ENCODE data around the gene GPR68.
"Not testable (repeated sequence)": the region's sequence is repeated elsewhere in the genome, so short reads cannot be mapped to it uniquely, and the experiment has no call there.

GPR68 gene

DNA sequence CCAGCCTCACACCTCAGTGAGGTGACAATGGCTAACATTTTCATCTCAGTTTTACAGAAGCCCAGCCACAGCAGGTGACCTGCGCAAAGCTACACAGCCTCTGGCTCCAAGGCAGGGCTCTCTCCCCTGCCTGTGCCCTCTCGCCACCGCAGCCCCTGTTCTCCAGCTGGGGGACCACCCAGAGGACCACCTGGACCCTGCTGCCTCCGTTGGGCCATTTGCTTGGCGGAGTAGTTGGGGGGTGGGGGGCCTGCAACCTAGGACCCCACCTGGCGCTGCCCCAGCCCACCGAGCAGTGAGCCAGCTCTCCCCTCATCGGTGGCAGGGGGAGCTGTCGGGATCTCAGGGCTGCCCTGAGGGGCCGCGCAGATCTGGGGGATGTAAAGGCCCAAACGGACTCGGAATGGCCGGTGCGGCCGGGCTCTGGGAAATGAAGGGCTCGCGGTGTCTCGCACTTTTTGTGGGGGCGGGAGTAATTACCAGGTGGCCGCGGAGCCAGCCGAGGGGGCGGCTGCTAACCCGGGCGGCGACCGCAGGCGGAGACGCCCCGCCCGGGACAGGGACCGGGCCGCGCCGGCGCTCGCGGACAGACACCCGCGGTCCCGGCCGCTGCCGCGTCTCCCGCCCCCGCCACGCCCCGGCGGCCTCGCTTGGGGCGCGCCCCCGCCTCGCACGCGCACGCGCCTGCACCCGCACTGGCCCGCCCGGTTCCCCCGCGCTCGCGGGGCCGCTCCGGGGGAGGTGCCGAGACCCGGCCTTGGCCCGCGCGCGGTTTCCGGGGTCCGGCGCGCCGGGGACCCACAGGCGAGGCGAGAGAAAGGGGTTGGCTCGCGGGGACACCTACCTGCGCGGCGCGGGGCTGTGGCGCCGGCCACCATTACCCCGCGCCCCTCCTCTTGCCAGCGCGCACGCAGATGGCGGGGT is 8.6 kb upstream of the GPR68 start:
- DNase-seq, result peak; percentile 58

DNA sequence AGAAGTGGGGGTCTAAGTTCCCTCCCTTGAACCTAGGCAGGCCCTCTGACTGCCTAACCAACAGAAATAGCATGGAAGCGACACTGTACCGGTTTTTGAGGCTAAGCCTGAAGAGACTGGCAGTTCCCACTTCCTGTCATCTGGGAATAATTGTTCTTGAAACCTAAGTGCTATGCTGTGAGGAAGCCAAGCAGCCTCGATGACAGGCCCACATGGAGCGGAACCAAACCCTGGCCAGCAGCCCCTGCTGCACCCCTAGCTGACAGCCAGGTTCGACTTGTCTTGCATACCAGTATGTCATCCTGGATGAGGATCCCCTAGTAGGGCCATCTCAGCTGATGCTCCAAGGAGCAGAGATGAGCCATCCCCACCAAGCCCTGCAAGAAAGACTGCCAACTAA is 6.4 kb upstream of the GPR68 start:
- no peak for DNase-seq

DNA sequence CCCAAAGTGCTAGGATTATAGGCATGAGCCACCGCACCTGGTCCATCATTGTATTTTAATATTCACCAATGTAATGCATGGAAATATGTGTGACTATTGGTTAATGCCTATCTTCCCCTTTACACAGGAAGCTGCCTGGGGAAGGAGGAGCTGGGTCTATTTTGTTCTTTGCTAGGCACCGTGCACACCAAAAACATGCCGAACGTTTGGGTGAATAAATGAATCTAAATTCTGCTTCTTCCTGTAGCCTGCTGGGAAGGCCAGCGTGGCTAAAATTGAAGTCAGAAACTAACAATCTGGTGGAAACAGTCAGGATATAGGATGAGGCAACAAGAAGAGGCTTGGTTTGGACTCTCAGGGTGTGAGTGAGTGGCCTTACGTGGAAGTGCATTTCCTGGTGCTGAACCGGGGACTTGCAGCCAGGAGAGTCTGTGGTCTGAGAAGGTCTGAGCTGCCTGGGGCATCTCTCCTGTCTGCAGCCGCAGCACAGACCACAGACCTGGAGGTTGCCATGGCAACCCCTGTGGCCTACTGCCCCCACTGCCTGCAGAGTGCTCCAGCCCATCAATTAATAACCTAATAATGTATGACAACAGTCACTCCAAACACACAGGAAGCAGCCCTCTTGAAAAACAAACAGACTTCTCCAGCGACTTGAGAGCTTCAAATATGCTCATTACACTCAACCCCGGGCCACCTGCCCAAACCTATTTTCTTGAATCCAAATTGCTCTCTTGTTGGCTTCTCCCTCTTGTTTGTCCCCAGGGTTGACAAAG is 5.5 kb upstream of the GPR68 start:
- DNase-seq, result no peak

DNA sequence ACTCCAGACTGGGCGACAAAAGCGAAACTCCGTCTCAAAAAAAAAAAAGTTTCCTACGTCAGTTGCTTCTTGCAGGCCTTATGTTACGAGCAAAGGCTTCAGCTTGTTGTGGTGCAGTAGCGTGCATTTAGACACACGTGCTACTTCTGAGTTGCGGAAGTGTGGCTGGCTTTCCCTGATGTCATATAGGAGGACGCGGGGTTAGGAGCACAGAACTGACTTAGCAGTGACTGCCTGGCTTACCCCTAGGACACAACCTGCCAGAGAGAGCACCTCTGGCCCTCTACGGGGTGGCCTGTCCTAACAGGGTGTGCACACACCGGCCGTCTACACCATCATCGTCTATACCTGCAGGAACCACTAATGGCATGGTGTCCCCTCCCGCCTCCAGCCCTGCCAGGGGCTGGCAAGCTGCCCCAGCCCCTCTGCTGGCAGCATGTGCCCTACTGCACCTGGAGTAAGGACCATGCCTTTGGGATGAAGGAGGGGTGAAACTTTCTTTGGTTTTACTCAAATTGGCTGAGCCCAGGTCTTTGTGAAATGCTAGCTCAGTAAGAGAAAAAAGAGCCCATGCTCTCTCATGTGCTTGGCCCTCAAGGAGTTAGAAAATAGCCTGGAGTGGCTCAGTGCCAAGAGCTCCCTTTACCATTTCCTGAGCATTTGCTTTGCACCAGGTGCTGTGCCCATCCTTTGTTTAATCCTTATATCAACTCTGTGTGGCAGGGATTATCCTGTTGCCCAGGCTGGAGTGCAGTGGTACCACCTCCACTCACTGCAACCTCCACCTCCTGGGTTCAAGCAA is 1.7 kb upstream of the GPR68 start:
- no peak for DNase-seq

DNA sequence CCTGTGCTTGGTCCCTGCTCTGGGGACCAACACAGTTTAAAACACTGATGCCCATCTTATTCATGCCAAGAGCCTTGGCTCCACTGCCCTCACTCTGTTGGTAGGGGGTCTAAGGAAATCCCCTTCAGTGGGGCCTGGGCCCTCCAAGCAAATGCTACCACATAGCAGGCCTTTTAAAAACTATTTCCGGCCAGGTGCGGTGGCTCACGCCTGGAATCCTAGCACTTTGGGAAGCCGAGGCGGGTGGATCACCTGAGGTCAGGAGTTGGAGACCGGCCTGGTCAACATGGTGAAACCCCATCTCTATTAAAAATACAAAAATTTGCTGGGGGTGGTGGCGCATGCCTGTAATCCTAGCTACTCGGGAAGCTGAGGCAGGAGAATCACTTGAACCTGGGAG is 1.1 kb upstream of the GPR68 start:
- DNase-seq, result not testable (repeated sequence)

DNA sequence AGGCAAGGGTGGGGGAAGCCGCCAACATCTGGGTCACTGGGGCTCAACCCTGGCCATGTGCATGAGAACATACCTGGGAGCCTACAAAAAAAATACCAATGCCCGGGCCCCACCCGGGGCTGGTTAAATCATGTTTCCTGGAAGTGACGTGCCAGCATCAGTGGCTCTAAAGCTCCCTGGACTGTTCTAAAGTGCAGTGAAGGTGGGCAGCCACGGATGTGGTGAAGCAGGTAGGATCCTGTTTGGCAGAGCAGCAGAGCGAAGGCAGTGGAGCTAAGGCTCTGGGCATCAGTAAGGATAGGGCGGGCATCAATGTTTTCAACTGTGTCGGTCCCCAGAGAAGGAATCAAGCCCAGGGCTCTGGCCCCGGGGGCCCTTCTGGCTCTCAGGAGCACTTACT is 525 bp upstream of the GPR68 start:
- DNase-seq, result no peak

DNA sequence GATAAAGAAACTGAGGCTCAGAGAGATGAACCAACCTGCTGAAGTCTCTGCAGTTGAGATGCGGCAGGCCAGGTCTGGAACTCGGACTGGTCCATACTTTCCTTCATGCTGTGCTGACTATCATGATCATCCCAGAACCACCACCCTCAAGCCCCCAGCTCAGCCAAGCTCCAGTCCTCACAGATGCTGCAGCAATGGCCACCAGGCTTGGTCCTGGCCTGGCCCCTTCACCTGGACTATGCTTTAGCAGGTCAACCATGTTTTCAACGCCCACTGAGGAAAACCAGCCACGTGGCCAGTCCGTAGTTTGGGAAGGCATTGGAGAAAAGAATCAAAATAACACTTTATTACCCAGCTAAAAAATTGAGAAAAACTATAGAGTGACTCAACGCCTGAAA is 1.4 kb downstream of the GPR68 start:
- DNase-seq, result no peak

DNA sequence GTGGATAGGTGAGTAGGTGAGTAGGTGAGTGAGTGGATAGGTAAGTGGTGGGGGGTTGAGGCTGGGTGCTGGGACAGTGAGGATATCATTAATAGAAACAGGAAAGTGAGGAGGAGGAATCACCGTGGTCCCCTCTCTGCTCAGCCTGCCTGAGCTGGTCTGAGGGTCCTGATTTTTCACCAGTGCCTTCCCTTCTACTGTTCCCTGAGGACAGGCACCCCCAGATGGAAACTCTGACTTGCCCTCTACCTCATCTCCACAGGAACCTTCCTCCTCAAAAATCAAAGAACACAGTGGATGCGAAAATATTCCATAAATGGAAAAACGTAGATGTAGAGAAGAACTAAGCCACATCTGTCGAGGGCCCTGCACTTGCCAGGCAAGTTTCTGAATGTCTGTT is 1.9 kb downstream of the GPR68 start:
- no peak for DNase-seq

DNA sequence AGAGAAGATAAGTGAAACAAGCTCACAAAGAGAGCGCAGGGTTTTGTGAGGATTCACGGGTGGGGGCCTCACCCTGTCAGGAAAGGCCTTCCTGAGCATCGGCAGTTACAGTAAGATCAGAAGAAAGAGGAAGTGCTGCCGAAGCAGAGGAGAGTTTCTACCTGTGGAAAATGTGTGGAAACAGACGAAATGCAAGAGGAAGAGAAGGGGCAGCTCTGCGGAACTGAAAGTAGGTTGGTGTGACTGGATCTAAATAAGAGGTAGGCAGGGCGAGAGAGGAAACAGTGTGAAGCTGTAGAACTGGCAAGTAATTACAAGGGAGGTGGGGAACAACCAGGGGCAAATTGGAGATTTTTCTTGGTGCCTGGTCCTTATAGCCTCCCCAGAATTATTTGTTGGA is 2.6 kb downstream of the GPR68 start:
- no peak for DNase-seq

DNA sequence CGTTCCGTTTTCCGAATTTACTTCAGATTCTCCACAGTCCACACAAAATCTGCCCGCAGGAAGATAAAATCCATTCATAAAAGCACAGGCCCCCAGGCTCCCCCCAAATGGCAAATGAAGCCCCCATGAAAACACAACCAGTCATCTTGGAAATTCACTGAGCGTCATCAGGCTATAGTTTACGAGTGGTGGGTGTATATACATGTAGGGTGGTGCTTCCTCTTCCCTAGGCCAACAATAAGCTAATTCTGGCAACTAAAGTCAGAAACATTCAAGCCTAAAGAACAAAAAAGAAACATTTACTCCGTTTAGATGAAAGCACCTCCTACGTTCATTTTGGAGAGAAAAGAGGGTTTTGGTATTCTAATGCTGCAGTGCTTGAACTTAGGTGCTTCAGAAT is 5.8 kb downstream of the GPR68 start:
- no peak for DNase-seq

DNA sequence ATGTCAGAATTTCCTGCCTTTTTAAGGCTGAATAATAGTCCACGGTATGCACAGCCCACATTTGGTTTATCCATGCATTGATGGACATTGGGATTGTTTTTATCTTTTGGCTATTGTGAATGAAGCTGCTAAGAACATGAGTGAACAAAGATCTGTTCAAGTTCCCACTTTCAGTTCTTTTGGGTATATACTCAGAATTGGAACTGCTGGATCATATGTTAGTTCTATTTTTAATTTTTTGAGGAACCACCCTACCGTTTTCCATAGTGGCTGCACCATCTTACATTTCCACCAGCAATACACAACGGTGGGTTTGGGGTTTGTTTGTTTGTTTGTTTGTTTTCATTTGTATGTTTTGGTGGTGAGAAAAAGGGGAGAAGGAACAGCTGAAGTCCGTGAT is 6.4 kb downstream of the GPR68 start:
- DNase-seq, result no peak

DNA sequence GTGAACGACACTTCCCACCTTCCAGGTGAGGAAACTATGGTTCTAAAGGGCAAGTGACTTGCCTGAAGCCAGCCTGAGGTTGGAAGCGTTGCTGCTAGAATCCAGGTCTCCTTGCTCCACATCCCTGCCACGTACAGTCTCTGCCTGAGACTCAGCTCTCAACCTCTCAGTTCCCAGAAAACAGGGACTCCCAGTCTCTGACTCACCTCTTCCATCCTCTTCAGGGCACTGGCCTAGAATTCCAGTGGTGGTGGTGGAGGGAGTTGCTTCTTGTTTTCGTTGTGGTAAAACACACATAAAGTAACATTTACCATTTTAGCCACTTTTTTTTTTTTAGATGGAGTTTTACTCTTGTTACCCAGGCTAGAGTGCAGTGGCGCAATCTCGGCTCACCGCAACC is 7.3 kb downstream of the GPR68 start:
- DNase-seq, result no peak

DNA sequence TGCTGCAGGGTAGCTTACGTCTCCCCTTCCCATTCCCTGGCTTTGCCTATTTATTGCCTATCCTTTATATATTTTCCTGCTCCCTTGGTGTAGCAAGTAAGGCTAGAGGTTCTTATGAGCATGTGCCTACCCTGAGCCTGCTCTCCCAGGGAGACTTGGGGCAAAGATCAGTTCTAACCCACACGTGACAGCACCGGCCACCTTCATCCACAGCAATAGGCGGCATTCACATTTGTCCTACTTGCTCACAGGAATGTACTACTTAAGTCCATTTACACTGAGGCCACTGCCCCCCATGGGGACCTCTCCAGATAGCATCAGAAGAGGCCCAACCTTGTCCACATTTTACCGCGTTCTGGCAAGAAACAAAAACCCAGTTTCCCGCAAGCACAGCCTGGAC is 8.7 kb downstream of the GPR68 start:
- DNase-seq, result no peak

DNA sequence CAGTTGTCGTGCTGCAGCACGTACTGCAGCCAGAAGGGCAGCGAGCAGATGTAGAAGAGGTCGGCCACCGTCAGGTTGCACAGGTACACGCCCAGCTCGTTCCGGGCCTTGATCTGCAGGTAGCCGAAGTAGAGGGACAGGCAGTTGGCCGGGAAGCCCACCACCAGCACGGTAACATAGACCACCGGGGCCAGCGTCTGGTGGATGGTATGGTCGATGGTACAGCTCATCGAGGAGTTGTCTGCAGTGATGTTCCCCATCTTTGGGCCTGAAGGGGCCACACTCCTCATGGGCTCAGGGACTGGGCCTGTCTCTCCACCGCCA is 9.8 kb downstream of the GPR68 start:
- DNase-seq, result no peak

DNA sequence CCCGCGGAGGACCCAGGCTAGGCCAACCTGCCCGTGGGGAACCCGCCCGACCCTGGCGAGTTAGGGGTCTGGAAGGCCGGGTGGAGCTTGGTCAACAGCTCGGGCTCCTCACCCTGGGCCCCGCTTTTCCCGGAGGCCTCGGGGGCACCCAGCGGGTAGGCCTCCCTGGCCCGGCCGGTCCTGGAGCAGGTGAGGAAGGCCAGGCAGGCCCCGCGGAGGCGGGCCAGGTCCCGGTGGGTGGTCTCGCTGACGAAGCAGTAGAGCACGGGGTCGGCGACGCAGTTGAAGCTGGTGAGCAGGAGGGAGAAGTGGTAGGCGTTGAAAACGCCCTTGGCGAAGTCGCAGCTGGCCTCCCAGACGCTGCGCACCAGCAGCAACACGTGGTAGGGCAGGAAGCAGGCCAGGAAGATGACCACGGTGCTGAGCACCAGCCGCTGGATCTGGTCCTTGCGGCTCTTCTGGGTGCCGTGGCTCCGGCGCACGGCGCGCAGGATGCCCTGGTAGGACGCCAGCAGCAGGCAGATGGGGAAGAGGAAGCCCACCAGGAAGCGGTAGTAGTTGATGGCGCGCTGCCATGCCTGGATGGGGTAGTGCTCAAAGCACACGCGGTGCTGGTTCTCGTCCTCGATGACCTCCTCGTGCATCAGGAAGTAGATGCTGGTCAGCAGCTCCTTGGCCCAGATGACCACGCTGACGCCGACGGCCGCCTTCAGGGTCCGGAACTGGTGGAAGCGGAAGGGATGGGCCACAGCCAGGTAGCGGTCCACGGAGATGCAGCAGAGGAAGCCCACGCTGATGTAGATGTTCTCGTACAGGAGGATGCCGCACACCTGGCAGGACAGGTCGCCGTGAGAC is 10.3 kb downstream of the GPR68 start:
- no peak for DNase-seq

DNA sequence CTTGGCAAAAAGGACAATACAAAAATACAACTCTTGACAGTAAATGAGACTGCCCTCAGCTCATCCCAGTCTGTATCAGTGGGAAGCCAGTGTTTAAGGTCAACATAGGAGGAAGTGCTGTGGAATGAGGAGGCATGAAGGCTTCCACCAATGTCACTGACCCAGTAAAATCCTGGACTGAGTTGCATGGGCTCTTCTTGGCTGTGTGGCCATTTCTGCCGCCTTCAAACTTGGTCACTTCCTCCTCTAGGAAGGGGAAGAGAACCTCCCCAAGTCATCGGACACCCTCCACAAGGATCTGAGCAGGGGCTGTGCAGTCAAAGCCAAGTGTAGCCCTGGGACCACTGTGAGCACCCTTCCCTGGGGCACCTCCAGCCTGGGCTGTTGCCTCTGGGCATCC is 11.9 kb downstream of the GPR68 start:
- DNase-seq, result no peak

DNA sequence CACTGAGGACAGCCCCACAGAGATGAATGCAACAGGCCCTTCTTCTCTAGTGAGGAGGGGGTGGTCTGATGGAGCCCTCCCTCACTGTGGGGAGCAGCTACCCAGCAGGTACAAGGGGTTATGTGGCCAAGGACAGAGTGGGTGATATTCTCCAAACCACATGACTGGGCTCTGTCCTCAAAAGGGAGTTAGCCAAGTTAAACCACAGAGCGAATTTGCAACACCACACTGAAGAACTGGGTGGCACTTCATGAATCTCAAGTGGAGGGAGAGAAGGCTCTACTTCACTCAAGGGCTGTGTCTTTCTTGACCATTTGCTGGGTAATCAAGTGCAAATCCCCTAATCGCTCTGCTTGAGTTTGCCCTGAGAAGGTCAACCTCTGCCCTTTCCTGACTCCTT is 12.5 kb downstream of the GPR68 start:
- no peak for DNase-seq

DNA sequence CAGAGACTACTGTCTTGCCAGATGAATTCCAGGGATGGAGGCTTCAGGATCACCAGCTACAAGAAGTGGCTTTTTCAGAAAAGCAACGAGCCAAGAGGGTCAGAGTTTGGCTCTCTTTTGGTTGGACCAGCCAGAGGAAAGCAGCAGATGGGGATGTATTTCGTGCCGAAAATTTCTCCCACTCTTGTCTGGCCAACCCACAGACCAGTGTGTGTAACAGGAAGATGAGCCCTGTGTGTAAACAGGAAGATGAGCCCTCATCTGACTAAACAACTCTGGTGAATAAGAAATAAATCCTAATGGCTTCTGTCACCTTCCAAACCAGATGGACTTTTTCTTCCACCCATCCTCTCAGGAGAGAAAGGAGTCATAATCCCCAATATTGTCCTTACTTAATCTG is 13.1 kb downstream of the GPR68 start:
- no peak for DNase-seq

DNA sequence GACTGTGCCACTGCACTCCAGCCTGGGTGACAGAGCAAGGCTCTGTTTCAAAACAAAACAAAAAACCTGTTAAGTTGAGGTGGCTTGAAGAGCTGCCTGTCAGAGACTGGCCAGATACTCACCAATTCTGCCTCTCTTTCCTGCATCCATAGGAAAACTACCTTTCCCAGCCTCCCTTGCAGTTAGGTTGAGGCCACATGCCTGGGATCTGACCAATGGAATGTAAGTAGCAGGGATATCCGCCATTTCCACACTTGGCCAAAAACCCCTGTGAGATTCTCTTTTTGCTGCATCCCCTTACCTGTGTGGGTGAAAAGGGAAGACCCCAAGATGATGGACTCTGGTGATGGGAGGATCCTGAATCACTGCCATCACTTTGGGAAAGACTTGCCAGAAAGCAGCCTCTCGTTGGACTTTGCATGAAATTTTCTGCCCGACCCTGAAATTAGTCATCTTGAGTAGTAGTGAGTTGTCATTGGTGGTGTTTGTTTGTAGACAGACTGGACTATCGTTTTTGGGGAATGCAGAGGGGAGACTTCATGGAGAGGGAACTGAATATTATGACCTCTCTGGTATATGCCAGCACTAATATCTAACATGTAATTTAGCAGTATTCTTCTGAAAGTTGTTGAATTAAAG is 14.0 kb downstream of the GPR68 start:
- no peak for DNase-seq

DNA sequence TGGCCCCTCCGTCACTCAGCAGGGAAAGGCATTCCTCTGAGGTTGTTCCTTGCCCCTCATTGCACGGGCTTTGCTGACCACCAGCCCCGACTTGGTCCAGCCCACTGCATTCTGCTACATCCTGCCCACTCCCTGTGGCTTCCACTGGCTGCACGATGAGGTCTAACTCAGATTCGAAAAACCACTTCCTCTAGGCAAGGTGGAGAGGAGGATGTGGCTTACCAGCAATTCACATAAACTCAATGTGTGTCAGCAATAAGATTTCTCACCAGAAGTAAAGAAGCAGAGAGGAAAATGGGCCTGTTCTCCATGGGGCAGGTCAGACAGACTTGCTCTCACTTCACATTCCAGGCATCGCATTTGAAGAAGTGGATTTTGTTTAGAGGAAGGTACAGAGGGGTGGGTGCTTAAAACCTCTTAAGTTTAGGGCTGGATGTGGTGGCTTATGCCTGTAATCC is 14.7 kb downstream of the GPR68 start:
- DNase-seq, result no peak

DNA sequence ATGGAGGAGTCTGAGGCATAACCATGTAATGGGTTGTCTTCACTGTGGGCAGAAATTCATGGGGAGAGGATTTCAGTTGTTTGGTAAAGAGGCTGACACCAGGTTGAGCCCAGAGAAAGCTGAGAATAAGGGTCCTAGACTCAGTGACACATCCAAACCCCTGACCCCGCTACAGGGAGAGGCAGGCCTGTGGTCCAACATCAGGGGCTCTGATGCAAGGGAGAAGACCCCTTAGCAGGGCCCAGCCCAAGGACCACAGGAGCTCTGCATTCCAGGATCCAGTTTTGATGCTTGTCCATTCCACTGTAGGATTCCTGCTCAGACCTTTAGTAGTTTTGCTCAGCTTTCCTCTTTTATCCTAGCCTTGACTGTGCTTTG is 15.5 kb downstream of the GPR68 start:
- DNase-seq, result no peak
